Stomach (tissue), 4 donors: Measurements from ENCODE around the gene ACVR1B.

ENCODE experiments used
- POLR2A ChIP-seq, 4 donors: fragments of 450-650 bp; IDR thresholded peaks; one replicate each; pipeline ENCODE4 v1.6.1; 2016; ENCODE audit warnings: antibody characterized with exemption in 4 of 4, control low read depth in 2 of 4, mild to moderate bottlenecking in 1 of 4, moderate library complexity in 1 of 4
- POLR2AphosphoS5 ChIP-seq, 3 donors: sonication (generic); formaldehyde crosslinking; IDR thresholded peaks; one replicate each; pipeline ENCODE4 v1.6.1; 2016; ENCODE audit warnings: antibody characterized with exemption in 3 of 3
- TF ChIP-seq, protein P1 (sequence below), 7 experiments: fragments of 450-650 bp in 4 of 7; fragments of 200-600 bp in 3 of 7; sonication (generic) in 3 of 7; IDR thresholded peaks; one replicate each; pipeline ENCODE4 v1.5.1; 2016 to 2019; ENCODE audit warnings: antibody characterized with exemption in 7 of 7, control low read depth in 2 of 7, mild to moderate bottlenecking in 1 of 7

DNA sequence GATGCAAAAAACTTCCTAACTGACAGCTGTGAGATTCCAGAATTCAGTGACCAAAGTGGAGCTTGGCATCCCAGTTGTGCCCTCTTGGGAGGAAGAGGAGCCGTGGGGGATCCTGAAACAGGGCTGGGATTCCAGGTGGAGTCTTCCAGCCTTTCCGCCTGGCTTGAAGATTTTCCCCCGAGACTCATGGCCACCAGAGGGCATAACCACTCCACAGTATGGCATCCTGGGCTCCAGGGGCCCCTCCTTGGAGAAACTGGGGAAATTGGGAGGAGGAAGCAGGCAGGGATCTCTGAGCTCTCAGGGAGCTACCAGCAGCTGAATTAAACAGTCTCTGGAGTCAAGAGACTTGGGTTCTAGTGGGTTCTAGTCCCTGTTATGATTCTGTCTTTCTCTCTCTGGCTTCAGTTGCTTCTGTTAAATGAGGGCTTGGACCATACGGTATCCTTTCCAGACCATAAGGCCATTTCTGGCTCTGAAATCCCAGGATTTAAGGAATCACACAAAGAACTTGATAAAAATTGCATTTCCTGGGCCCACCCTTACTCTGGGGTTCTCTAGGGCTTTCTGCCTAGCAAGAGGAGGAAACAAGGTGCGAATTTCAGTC is 52.6 kb downstream of the ACVR1B start:
- TF ChIP-seq POLR2A (IDR thresholded peaks at IDR 0.05): no peak
- TF ChIP-seq, protein P1, sequence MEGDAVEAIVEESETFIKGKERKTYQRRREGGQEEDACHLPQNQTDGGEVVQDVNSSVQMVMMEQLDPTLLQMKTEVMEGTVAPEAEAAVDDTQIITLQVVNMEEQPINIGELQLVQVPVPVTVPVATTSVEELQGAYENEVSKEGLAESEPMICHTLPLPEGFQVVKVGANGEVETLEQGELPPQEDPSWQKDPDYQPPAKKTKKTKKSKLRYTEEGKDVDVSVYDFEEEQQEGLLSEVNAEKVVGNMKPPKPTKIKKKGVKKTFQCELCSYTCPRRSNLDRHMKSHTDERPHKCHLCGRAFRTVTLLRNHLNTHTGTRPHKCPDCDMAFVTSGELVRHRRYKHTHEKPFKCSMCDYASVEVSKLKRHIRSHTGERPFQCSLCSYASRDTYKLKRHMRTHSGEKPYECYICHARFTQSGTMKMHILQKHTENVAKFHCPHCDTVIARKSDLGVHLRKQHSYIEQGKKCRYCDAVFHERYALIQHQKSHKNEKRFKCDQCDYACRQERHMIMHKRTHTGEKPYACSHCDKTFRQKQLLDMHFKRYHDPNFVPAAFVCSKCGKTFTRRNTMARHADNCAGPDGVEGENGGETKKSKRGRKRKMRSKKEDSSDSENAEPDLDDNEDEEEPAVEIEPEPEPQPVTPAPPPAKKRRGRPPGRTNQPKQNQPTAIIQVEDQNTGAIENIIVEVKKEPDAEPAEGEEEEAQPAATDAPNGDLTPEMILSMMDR (IDR thresholded peaks at IDR 0.05): peak in 5 of 7 experiments; percentile 37 to 73 (median 64)
- TF ChIP-seq POLR2AphosphoS5 (IDR thresholded peaks at IDR 0.05): peak in 1 of 3 donors; percentile 26
